CD14-positive monocyte (primary cell): Measurements from ENCODE around the gene GALNT18. TPM values are rescaled to one million over a fixed set of nuclear protein-coding genes. Genes with fewer than 3 reads are reported as not detected.

Experiments
- DNase-seq, 3 donors: peaks; one replicate each; pipeline ENCODE4 v3.0.0-alpha.2; 2011 to 2022
- H2AFZ ChIP-seq: 2 replicates; pipeline ENCODE4 v1.6.0; 2012; ENCODE audit warnings: mild to moderate bottlenecking, low read depth, low read length, inconsistent platforms; ENCODE audit not compliant: insufficient read depth, poor library complexity, severe bottlenecking
- H3K27ac ChIP-seq, 2 donors: 1 replicate in 1 of 2; 2 replicates in 1 of 2; pipeline ENCODE4 v1.5.1; 2012 to 2013; ENCODE audit warnings: low read length in 2 of 2, control low read depth in 1 of 2, inconsistent platforms in 1 of 2, low read depth in 1 of 2, mild to moderate bottlenecking in 1 of 2
- H3K27me3 ChIP-seq, 2 donors: one replicate each; pipeline versions ENCODE4 v1.6.0 to v1.6.1; 2011 to 2013; ENCODE audit warnings: low read length in 2 of 2; ENCODE audit not compliant: control insufficient read depth in 2 of 2, insufficient read depth in 2 of 2
- H3K36me3 ChIP-seq, 2 donors: replicated peaks in 1 of 2; 1 replicate in 1 of 2; 2 replicates in 1 of 2; pipeline versions ENCODE4 v1.5.1 to v1.6.1; 2012 to 2013; ENCODE audit warnings: low read length in 2 of 2, control low read depth in 1 of 2, inconsistent platforms in 1 of 2, mild to moderate bottlenecking in 1 of 2; ENCODE audit not compliant: insufficient read depth in 2 of 2, control insufficient read depth in 1 of 2
- H3K4me1 ChIP-seq, 2 donors: 1 replicate in 1 of 2; 2 replicates in 1 of 2; pipeline versions ENCODE4 v1.5.1 to v1.6.1; 2012 to 2013; ENCODE audit warnings: low read length in 2 of 2, control low read depth in 1 of 2, inconsistent platforms in 1 of 2, mild to moderate bottlenecking in 1 of 2, moderate library complexity in 1 of 2; ENCODE audit not compliant: insufficient read depth in 2 of 2, control insufficient read depth in 1 of 2
- H3K4me2 ChIP-seq: replicated peaks from 2 replicates; pipeline ENCODE3; 2012; ENCODE audit warnings: low read length, moderate library complexity, mild to moderate bottlenecking; ENCODE audit not compliant: poor library complexity, severe bottlenecking; ENCODE audit errors: extremely low read depth
- H3K4me3 ChIP-seq, 3 experiments: fragments of 200-600 bp in 1 of 3; sonication (generic) in 1 of 3; replicated peaks in 1 of 3; 1 replicate in 2 of 3; 2 replicates in 1 of 3; pipeline ENCODE4 v1.5.1; 2011 to 2013; ENCODE audit warnings: low read length in 3 of 3, mild to moderate bottlenecking in 3 of 3, control low read depth in 2 of 3, low read depth in 2 of 3, inconsistent platforms in 1 of 3, moderate library complexity in 1 of 3
- H3K79me2 ChIP-seq: 2 replicates; pipeline ENCODE4 v1.6.0; 2012; ENCODE audit warnings: mild to moderate bottlenecking, control low read depth, inconsistent platforms, low read length, moderate library complexity; ENCODE audit not compliant: insufficient read depth
- H3K9ac ChIP-seq: 2 replicates; pipeline ENCODE4 v1.6.0; 2017; ENCODE audit warnings: low read length, mild to moderate bottlenecking; ENCODE audit not compliant: insufficient read depth, poor library complexity, severe bottlenecking
- H3K9me3 ChIP-seq, 2 donors: replicated peaks in 1 of 2; 1 replicate in 1 of 2; 2 replicates in 1 of 2; pipeline versions ENCODE4 v1.5.1 to v1.6.1; 2012 to 2013; ENCODE audit warnings: low read length in 2 of 2, control low read depth in 1 of 2; ENCODE audit not compliant: control insufficient read depth in 1 of 2, insufficient read depth in 1 of 2
- H4K20me1 ChIP-seq: 2 replicates; pipeline ENCODE4 v1.6.0; 2012; ENCODE audit warnings: mild to moderate bottlenecking, low read length, control low read depth, moderate library complexity; ENCODE audit not compliant: insufficient read depth
- H3K27ac Mint-ChIP-seq, 7 donors: one replicate each; pipeline ENCODE4 v1.8.0; 2020; ENCODE audit warnings: mild to moderate bottlenecking in 7 of 7, mixed read lengths in 7 of 7, moderate library complexity in 6 of 7, inconsistent platforms in 2 of 7
- H3K27me3 Mint-ChIP-seq, 3 donors: one replicate each; pipeline ENCODE4 v1.8.0; 2021 to 2022; ENCODE audit warnings: low read depth in 3 of 3, mild to moderate bottlenecking in 3 of 3, mixed read lengths in 3 of 3, moderate library complexity in 3 of 3, inconsistent platforms in 1 of 3
- H3K36me3 Mint-ChIP-seq, 2 donors: one replicate each; pipeline ENCODE4 v1.8.0; 2020; ENCODE audit warnings: mixed read lengths in 2 of 2, inconsistent platforms in 1 of 2, mild to moderate bottlenecking in 1 of 2
- H3K4me1 Mint-ChIP-seq: one replicate; pipeline ENCODE4 v1.8.0; 2020; ENCODE audit warnings: mild to moderate bottlenecking, mixed read lengths
- H3K4me3 Mint-ChIP-seq, 2 donors: one replicate each; pipeline ENCODE4 v1.8.0; 2020; ENCODE audit warnings: mild to moderate bottlenecking in 2 of 2, mixed read lengths in 2 of 2, moderate library complexity in 1 of 2
- H3K9me3 Mint-ChIP-seq, 7 donors: one replicate each; pipeline ENCODE4 v1.8.0; 2020 to 2022; ENCODE audit warnings: mixed read lengths in 7 of 7, mild to moderate bottlenecking in 6 of 7, moderate library complexity in 6 of 7, inconsistent platforms in 2 of 7
- WGBS: methylation state at CpG from one replicate; pipeline ENCODE4 v1.1.5; 2013; ENCODE audit warnings: missing lambda C conversion rate; ENCODE audit not compliant: insufficient coverage; 5-methylcytosine and 5-hydroxymethylcytosine counted together
- intact Hi-C, 2 donors: fragments of 100-400 bp; cut with micrococcal nuclease; formaldehyde crosslinking; loops; one replicate each; pipeline versions ENCODE4 v1.15.0 to v1.15.1; 2023
- polyA plus RNA-seq, 3 donors: library from polyadenylated mRNA; depleted of rRNA in 1 of 3; unstranded in 2 of 3; stranded (reverse) in 1 of 3; fragments of 300-500 nt in 2 of 3; fragments of >200 nt in 1 of 3; fragmentation: Illumina TruSeq in 2 of 3; gene quantifications; 1 replicate in 2 of 3; 2 replicates in 1 of 3; pipeline ENCODE4 v1.2.3, GENCODE V29; 2012 to 2021
- TF ChIP-seq, protein P1 (sequence below): fragments of 200-600 bp; IDR thresholded peaks from one replicate; pipeline ENCODE4 v1.8.0; 2022; ENCODE audit warnings: antibody characterized with exemption, mild to moderate bottlenecking

Gene GALNT18
- polyA plus RNA-seq, 3 donors = not detected

DNA sequence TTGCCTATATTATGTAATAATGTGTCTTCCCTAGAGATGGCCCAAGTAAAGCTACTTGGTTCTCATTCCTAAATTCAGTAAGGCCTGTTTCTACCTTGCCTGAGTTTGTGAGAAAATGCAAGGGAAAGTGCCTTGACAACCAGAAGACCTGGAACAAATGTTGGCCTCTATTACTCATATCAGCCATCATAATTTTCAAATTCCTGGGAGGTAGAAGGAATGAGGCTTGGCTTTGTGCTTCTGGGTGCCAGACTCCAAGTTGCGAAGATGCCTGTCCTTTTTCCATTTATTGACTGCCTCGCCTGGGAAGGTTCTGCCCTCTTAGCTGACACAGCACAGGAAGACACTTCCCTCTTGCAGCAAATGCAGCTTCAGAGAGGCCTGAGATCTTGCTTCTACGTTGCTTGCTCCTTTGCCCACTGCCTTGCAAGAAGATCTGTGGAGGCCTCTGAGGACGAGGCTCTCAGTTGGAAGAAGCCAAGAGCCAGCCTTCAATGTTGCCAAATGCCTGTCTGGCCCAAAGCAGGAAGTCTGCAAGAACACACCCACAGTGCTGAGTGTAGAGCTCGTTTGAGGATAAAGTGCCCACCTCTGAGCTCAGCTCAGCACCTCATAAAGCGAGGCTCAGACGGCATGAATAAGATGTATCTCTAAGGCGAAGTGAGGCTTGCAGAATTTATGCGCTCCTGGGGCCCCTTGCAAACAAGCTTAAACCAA, 120.1 kb downstream of the GALNT18 start:
- peaks cover 2 to 6% of the 10 kb centered on the region in 2 donors for H3K27me3 ChIP-seq
- H3K4me3 ChIP-seq = no peak overlapping the region
- H3K27ac Mint-ChIP-seq = no peak overlapping the region
- H4K20me1 ChIP-seq = no peaks in the 10 kb centered on the region
- H3K36me3 Mint-ChIP-seq = no peaks in the 10 kb centered on the region
- no peaks in the 10 kb centered on the region for H3K9me3 ChIP-seq
- DNase-seq = no peak
- no peaks in the 10 kb centered on the region for H3K4me1 Mint-ChIP-seq
- no peak overlapping the region for H3K4me2 ChIP-seq
- no peak overlapping the region for H3K27ac ChIP-seq
- H2AFZ ChIP-seq = no peak overlapping the region
- H3K4me1 ChIP-seq = no peaks in the 10 kb centered on the region
- no peaks in the 10 kb centered on the region for H3K79me2 ChIP-seq
- intact Hi-C loops = no loop called here
- no peak overlapping the region for H3K9ac ChIP-seq
- no peak overlapping the region for H3K4me3 Mint-ChIP-seq
- WGBS = 63% methylated on average over 5 of the region's 9 CpGs
- TF ChIP-seq, protein P1, sequence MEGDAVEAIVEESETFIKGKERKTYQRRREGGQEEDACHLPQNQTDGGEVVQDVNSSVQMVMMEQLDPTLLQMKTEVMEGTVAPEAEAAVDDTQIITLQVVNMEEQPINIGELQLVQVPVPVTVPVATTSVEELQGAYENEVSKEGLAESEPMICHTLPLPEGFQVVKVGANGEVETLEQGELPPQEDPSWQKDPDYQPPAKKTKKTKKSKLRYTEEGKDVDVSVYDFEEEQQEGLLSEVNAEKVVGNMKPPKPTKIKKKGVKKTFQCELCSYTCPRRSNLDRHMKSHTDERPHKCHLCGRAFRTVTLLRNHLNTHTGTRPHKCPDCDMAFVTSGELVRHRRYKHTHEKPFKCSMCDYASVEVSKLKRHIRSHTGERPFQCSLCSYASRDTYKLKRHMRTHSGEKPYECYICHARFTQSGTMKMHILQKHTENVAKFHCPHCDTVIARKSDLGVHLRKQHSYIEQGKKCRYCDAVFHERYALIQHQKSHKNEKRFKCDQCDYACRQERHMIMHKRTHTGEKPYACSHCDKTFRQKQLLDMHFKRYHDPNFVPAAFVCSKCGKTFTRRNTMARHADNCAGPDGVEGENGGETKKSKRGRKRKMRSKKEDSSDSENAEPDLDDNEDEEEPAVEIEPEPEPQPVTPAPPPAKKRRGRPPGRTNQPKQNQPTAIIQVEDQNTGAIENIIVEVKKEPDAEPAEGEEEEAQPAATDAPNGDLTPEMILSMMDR = no peak
- H3K36me3 ChIP-seq = no peaks in the 10 kb centered on the region
- H3K9me3 Mint-ChIP-seq = no peaks in the 10 kb centered on the region
- peaks cover 5 to 16% (median 11%) of the 10 kb centered on the region in 3 donors for H3K27me3 Mint-ChIP-seq

DNA sequence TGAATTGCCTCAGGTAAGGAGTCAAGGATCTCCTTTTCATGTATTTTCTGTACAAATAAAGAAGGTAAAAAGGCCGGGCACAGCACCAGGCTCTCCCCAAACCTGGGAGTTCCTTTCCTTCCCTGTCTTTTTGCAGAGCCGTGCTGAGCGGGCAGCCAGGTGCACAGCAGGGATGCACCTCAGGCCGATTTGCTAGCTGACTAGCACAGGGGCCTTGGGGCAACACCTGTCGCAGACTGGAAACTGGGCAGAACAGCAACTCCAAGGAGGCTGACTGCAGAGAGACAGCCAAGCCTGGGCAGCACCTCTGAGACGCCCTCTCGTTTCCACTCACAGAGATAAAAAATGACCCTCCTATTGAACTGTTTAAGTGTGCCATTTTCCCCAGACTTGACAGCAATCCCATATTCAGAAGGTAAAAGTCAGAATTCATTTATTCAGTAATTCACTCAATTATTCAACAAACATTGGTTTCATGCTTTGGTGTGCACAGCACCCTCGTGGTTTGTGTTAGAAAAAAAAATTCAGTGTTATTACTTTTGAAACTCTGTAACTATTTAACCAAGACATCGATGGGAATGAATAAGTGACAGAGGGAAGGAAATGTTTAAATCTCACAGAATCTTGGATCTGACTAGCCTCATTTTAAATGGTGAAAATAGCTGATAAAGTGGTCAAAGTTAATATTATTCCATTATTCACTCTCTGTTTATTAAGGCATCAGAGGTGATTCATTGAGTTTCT, 120.9 kb downstream of the GALNT18 start:
- no peak overlapping the region for H3K4me3 ChIP-seq
- H3K9me3 Mint-ChIP-seq = no peaks in the 10 kb centered on the region
- no peaks in the 10 kb centered on the region for H3K36me3 Mint-ChIP-seq
- H3K27me3 ChIP-seq = peaks cover 2 to 6% of the 10 kb centered on the region in 2 donors
- no peak overlapping the region for H2AFZ ChIP-seq
- intact Hi-C loops = no loop called here
- H4K20me1 ChIP-seq = no peaks in the 10 kb centered on the region
- no peak overlapping the region for H3K9ac ChIP-seq
- no peaks in the 10 kb centered on the region for H3K9me3 ChIP-seq
- H3K27me3 Mint-ChIP-seq = peaks cover 5 to 11% (median 8%) of the 10 kb centered on the region in 3 donors
- no peaks in the 10 kb centered on the region for H3K4me1 ChIP-seq
- H3K4me1 Mint-ChIP-seq = no peaks in the 10 kb centered on the region
- TF ChIP-seq, protein P1 = no peak
- H3K4me3 Mint-ChIP-seq = no peak overlapping the region
- H3K4me2 ChIP-seq = no peak overlapping the region
- H3K36me3 ChIP-seq = no peaks in the 10 kb centered on the region
- 91% methylated on average over 7 of the region's 9 CpGs for WGBS
- DNase-seq = no peak
- peak overlapping the region in 1 of 7 donors; percentile 33 for H3K27ac Mint-ChIP-seq
- H3K27ac ChIP-seq = no peak overlapping the region
- H3K79me2 ChIP-seq = no peaks in the 10 kb centered on the region
